HepG2 (cell line): Measurements from ENCODE around the gene SOX5. TPM values are rescaled to one million over a fixed set of nuclear protein-coding genes. Genes with fewer than 3 reads are reported as not detected.

Source experiments
- ATAC-seq: fragments of 200-7000 bp; cut with Tn5 transposase; 3 replicates; pipeline ENCODE4 v1.9.1; 2020; ENCODE audit warnings: mild to moderate bottlenecking, moderate library complexity
- BruUV-seq: library from RNA; stranded (reverse); fragments of 400-500 nt; replicated peaks from 2 replicates; lab custom pipeline; 2021; lab: Mats Ljungman, UMichigan
- CTCF ChIA-PET: fragments of 300-600 bp; formaldehyde crosslinking; extraction: SDS; loops from one replicate; lab custom pipeline; 2021; ENCODE audit warnings: low total read pairs, inconsistent platforms, low intra/inter-chr PET ratio; lab: Yijun Ruan, JAX
- POLR2A ChIA-PET: fragments of 350-600 bp; sonication (Branson Sonifier 250); formaldehyde crosslinking; loops from one replicate; lab custom pipeline; 2020; ENCODE audit warnings: antibody characterized with exemption, inconsistent platforms; lab: Yijun Ruan, JAX
- DNase-seq: peaks from one replicate; pipeline ENCODE4 v3.0.0-alpha.2; 2015; ENCODE audit warnings: low spot score
- FAIRE-seq: peaks from 3 replicates; lab custom pipeline; 2011; peaks lifted over from hg19 to GRCh38; lab: Jason Lieb, UNC
- H2AFZ ChIP-seq: one replicate; pipeline ENCODE4 v1.6.1; 2011; ENCODE audit warnings: low read length, inconsistent platforms
- H3K27ac ChIP-seq: fragments of 300-600 bp; 3 replicates; pipeline ENCODE4 v1.8.0; 2011; ENCODE audit warnings: mixed run types, mild to moderate bottlenecking, mixed read lengths, low read length, inconsistent platforms; ENCODE audit not compliant: insufficient read depth; ENCODE audit errors: extremely low read length
- H3K27me3 ChIP-seq, 2 experiments: fragments of 200-600 bp in 1 of 2; 2 replicates in 1 of 2; 3 replicates in 1 of 2; pipeline versions ENCODE4 v1.6.0 to v1.8.0; 2011; ENCODE audit warnings: low read length in 2 of 2, mild to moderate bottlenecking in 2 of 2, moderate library complexity in 2 of 2, inconsistent platforms in 1 of 2; ENCODE audit not compliant: insufficient read depth in 2 of 2, control insufficient read depth in 1 of 2
- H3K36me3 ChIP-seq, 2 experiments: fragments of 200-600 bp in 1 of 2; replicated peaks in 1 of 2; 2 replicates in 1 of 2; 3 replicates in 1 of 2; pipeline versions ENCODE4 v1.5.1 to v1.8.0; 2011; ENCODE audit warnings: low read length in 2 of 2, inconsistent platforms in 1 of 2; ENCODE audit not compliant: insufficient read depth in 2 of 2, control insufficient read depth in 1 of 2
- H3K4me1 ChIP-seq: 2 replicates; pipeline ENCODE4 v1.5.1; 2012; ENCODE audit warnings: low read length, inconsistent platforms; ENCODE audit not compliant: insufficient read depth
- H3K4me2 ChIP-seq: 2 replicates; pipeline ENCODE4 v1.6.0; 2011; ENCODE audit warnings: low read depth, low read length, inconsistent platforms
- H3K4me3 ChIP-seq, 3 experiments: fragments of 200-600 bp in 1 of 3; sonication (generic), shearing (Covaris generic) in 1 of 3; replicated peaks in 1 of 3; 2 replicates each; pipeline ENCODE4 v1.5.1; 2011 to 2016; ENCODE audit warnings: low read length in 3 of 3, inconsistent platforms in 2 of 3, low read depth in 2 of 3, mild to moderate bottlenecking in 2 of 3, control low read depth in 1 of 3, mixed read lengths in 1 of 3; ENCODE audit not compliant: insufficient read depth in 1 of 3
- H3K79me2 ChIP-seq: one replicate; pipeline ENCODE4 v1.6.1; 2011; ENCODE audit warnings: low read length, inconsistent platforms; ENCODE audit not compliant: insufficient read depth
- H3K9ac ChIP-seq: 2 replicates; pipeline ENCODE4 v1.6.0; 2011; ENCODE audit warnings: mild to moderate bottlenecking, low read depth, low read length, inconsistent platforms; ENCODE audit not compliant: insufficient read depth
- H3K9me3 ChIP-seq: 2 replicates; pipeline ENCODE4 v1.5.1; 2012; ENCODE audit warnings: mild to moderate bottlenecking, low read length
- H4K20me1 ChIP-seq: 2 replicates; pipeline ENCODE4 v1.6.0; 2011; ENCODE audit warnings: inconsistent platforms, mild to moderate bottlenecking, low read length, moderate library complexity; ENCODE audit not compliant: insufficient read depth
- BRF2 ChIP-seq: sonication (generic); formaldehyde crosslinking; IDR thresholded peaks from 2 replicates; pipeline ENCODE4 v1.8.1; 2022; ENCODE audit warnings: mild to moderate bottlenecking, missing genetic modification reagents
- EHMT2 ChIP-seq: fragments of 200-600 bp; sonication (generic); IDR thresholded peaks from 2 replicates; pipeline ENCODE4 v1.7.0; 2017; ENCODE audit warnings: antibody characterized with exemption, low read depth, low read length, borderline replicate concordance
- EP300 ChIP-seq, 3 experiments: sonication (generic) in 1 of 3; formaldehyde crosslinking in 1 of 3; IDR thresholded peaks; 2 replicates each; pipeline versions ENCODE4 v1.5.1 to v1.6.1; 2011 to 2020; ENCODE audit warnings: low read depth in 2 of 3, low read length in 2 of 3, borderline replicate concordance in 1 of 3, improper control_type of control experiment in 1 of 3, mild to moderate bottlenecking in 1 of 3, missing genetic modification reagents in 1 of 3, moderate library complexity in 1 of 3
- TCF12 ChIP-seq, 2 experiments: fragments of 450-650 bp in 1 of 2; sonication (generic) in 1 of 2; formaldehyde crosslinking in 1 of 2; IDR thresholded peaks; 2 replicates each; pipeline versions ENCODE4 v1.6.1 to v1.8.0; 2017 to 2022; ENCODE audit warnings: antibody characterized with exemption in 1 of 2, mild to moderate bottlenecking in 1 of 2, missing genetic modification reagents in 1 of 2, moderate library complexity in 1 of 2
- TFAP4 ChIP-seq: sonication (generic); IDR thresholded peaks from 2 replicates; pipeline ENCODE4 v1.6.1; 2016; ENCODE audit warnings: low read depth, borderline replicate concordance
- ZBTB2 ChIP-seq: sonication (generic); formaldehyde crosslinking; IDR thresholded peaks from 2 replicates; pipeline ENCODE4 v1.8.0; 2022; ENCODE audit warnings: low read depth, missing genetic modification reagents
- ZNF263 ChIP-seq: sonication (generic); formaldehyde crosslinking; IDR thresholded peaks from 2 replicates; pipeline ENCODE4 v1.4.0; 2020; ENCODE audit warnings: missing genetic modification reagents
- ZSCAN29 ChIP-seq: sonication (generic); formaldehyde crosslinking; conservative IDR thresholded peaks from 2 replicates; pipeline ENCODE4 v1.4.0; 2020; ENCODE audit warnings: mild to moderate bottlenecking, missing genetic modification reagents
- WGBS: methylation state at CpG from one replicate; pipeline ENCODE4 v1.1.6; 2017; ENCODE audit warnings: low lambda C conversion rate; 5-methylcytosine and 5-hydroxymethylcytosine counted together
- in situ Hi-C: cut with HindIII; loops from 2 replicates; pipeline ENCODE4 v1.10.0; 2017; ENCODE audit warnings: low pct_unique_long_range_greater_than_20kb; ENCODE audit not compliant: extremely low pct_ligation_motif_present
- intact Hi-C: fragments of 100-400 bp; cut with micrococcal nuclease; formaldehyde crosslinking; loops from one replicate; pipeline ENCODE4 v1.10.0; 2022; ENCODE audit not compliant: unreplicated experiment
- polyA plus RNA-seq, 8 experiments: library from polyadenylated mRNA; depleted of rRNA in 3 of 8; stranded (reverse) in 7 of 8; unstranded in 1 of 8; fragments of >200 nt; fragmentation: Illumina TruSeq in 4 of 8; extraction: Trizol in 4 of 8; gene quantifications; 2 replicates each; pipeline versions ENCODE4 v1.2.1 to v1.2.3, GENCODE V29; 2011 to 2016; ENCODE audit warnings: low read depth in 4 of 8, missing spikeins in 1 of 8, mixed read lengths in 1 of 8; ENCODE audit not compliant: insufficient read depth in 1 of 8
- total RNA-seq, 5 experiments: library from RNA; depleted of rRNA; stranded (reverse); fragments of >200 nt; fragmentation: Illumina TruSeq; extraction: Trizol; gene quantifications; 2 replicates each; pipeline ENCODE4 v1.2.3, GENCODE V29; 2016; ENCODE audit warnings: low read depth in 1 of 5
- TF ChIP-seq, protein P1 (sequence below): sonication (generic); formaldehyde crosslinking; IDR thresholded peaks from 2 replicates; pipeline ENCODE4 v1.4.0; 2020; ENCODE audit warnings: missing genetic modification reagents
- TF ChIP-seq, protein P2 (sequence below): sonication (generic); formaldehyde crosslinking; conservative IDR thresholded peaks from 2 replicates; pipeline ENCODE4 v1.4.0; 2020; ENCODE audit warnings: mild to moderate bottlenecking, missing genetic modification reagents, moderate library complexity
- TF ChIP-seq, protein P3 (sequence below): IDR thresholded peaks from 2 replicates; pipeline ENCODE4 v1.6.1; 2012; ENCODE audit warnings: low read depth, low read length, improper control_type of control experiment

Gene SOX5
- total and polyA plus RNA-seq, 2 of the 13 experiments (the other 11 are each of a cell fraction or from before 2014, with no cell fraction given) = 18.5 to 76.4 TPM

GRCh38 chr12:23948291-23948690 is 1.2 kb downstream of the SOX5 start:
- peak; percentile 12 for DNase-seq
- WGBS = 0% methylated on average over 4 of the region's 4 CpGs
- BruUV-seq = no TSS peak
- Histone ChIP-seq H3K4me1 (peaks cover 59% of the 10 kb centered on the region), H3K9ac (peak overlapping the region; percentile 74), H3K27me3 (no peaks in the 10 kb centered on the region; a peak in 1 of 5 replicates), H3K79me2 (peaks cover 77% of the 10 kb centered on the region), H2AFZ (peak overlapping the region; percentile 50), H3K36me3 (no peaks in the 10 kb centered on the region), H3K4me3 (peak overlapping the region; percentile 68 to 96 (median 75)), H3K4me2 (peak overlapping the region; percentile 95), H4K20me1 (no peaks in the 10 kb centered on the region), H3K9me3 (no peaks in the 10 kb centered on the region), H3K27ac (peak overlapping the region; percentile 86)
- intact Hi-C loops = loop anchor here (5.0 to 10.0 kb wide), 2 partner anchors 96 to 807 kb away; no protein-coding TSS in a partner anchor
- POLR2A ChIA-PET = no interaction called here
- in situ Hi-C loops = loop anchor here (10.0 kb wide), 2 partner anchors 127 to 807 kb away; no protein-coding TSS in a partner anchor
- no peak for FAIRE-seq
- no peak for ATAC-seq
- CTCF ChIA-PET = no interaction called here
- TF ChIP-seq ZSCAN29 (CRISPR knock-in tag) = no peak
- TF ChIP-seq ZNF263 = no peak
- TF ChIP-seq BRF2 (CRISPR knock-in tag) = no peak
- TF ChIP-seq, protein P1, sequence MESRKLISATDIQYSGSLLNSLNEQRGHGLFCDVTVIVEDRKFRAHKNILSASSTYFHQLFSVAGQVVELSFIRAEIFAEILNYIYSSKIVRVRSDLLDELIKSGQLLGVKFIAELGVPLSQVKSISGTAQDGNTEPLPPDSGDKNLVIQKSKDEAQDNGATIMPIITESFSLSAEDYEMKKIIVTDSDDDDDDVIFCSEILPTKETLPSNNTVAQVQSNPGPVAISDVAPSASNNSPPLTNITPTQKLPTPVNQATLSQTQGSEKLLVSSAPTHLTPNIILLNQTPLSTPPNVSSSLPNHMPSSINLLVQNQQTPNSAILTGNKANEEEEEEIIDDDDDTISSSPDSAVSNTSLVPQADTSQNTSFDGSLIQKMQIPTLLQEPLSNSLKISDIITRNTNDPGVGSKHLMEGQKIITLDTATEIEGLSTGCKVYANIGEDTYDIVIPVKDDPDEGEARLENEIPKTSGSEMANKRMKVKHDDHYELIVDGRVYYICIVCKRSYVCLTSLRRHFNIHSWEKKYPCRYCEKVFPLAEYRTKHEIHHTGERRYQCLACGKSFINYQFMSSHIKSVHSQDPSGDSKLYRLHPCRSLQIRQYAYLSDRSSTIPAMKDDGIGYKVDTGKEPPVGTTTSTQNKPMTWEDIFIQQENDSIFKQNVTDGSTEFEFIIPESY = no peak
- TF ChIP-seq, protein P2, sequence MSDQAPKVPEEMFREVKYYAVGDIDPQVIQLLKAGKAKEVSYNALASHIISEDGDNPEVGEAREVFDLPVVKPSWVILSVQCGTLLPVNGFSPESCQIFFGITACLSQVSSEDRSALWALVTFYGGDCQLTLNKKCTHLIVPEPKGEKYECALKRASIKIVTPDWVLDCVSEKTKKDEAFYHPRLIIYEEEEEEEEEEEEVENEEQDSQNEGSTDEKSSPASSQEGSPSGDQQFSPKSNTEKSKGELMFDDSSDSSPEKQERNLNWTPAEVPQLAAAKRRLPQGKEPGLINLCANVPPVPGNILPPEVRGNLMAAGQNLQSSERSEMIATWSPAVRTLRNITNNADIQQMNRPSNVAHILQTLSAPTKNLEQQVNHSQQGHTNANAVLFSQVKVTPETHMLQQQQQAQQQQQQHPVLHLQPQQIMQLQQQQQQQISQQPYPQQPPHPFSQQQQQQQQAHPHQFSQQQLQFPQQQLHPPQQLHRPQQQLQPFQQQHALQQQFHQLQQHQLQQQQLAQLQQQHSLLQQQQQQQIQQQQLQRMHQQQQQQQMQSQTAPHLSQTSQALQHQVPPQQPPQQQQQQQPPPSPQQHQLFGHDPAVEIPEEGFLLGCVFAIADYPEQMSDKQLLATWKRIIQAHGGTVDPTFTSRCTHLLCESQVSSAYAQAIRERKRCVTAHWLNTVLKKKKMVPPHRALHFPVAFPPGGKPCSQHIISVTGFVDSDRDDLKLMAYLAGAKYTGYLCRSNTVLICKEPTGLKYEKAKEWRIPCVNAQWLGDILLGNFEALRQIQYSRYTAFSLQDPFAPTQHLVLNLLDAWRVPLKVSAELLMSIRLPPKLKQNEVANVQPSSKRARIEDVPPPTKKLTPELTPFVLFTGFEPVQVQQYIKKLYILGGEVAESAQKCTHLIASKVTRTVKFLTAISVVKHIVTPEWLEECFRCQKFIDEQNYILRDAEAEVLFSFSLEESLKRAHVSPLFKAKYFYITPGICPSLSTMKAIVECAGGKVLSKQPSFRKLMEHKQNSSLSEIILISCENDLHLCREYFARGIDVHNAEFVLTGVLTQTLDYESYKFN = no peak
- no peak for TF ChIP-seq TCF12 (IDR thresholded peaks at IDR 0.05)
- TF ChIP-seq TCF12 (CRISPR knock-in tag; IDR thresholded peaks at IDR 0.05) = no peak
- TF ChIP-seq, protein P3, sequence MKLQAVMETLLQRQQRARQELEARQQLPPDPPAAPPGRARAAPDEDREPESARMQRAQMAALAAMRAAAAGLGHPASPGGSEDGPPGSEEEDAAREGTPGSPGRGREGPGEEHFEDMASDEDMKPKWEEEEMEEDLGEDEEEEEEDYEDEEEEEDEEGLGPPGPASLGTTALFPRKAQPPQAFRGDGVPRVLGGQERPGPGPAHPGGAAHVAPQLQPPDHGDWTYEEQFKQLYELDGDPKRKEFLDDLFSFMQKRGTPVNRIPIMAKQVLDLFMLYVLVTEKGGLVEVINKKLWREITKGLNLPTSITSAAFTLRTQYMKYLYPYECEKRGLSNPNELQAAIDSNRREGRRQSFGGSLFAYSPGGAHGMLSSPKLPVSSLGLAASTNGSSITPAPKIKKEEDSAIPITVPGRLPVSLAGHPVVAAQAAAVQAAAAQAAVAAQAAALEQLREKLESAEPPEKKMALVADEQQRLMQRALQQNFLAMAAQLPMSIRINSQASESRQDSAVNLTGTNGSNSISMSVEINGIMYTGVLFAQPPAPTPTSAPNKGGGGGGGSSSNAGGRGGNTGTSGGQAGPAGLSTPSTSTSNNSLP = 0 out of 2 replicates have a peak, but pooled peaks have one; percentile 10
- TF ChIP-seq ZBTB2 = no peak
- no peak for TF ChIP-seq EHMT2
- peak; percentile 57; the same call in 1 of the 2 replicates for TF ChIP-seq TFAP4
- no peak for TF ChIP-seq EP300 (IDR thresholded peaks at IDR 0.05; ENCODE audit: low read depth in 2 of 2, low read length in 2 of 2)
- TF ChIP-seq EP300 (CRISPR knock-in tag; IDR thresholded peaks at IDR 0.05; ENCODE audit: borderline replicate concordance) = no peak
